HepG2 (cell line): Measurements from ENCODE around the gene TPX2. TPM values are rescaled to one million over a fixed set of nuclear protein-coding genes. Genes with fewer than 3 reads are reported as not detected.

Experiments used
- DZIP1 ChIP-seq: sonication (generic); formaldehyde crosslinking; IDR thresholded peaks from 2 replicates; pipeline ENCODE4 v1.5.0; 2020; ENCODE audit warnings: mild to moderate bottlenecking, missing genetic modification reagents
- HIVEP1 ChIP-seq: sonication (generic); formaldehyde crosslinking; IDR thresholded peaks from 2 replicates; pipeline ENCODE4 v1.4.0; 2020; ENCODE audit warnings: mild to moderate bottlenecking, missing genetic modification reagents
- HNF1A ChIP-seq, 2 experiments: sonication (generic) in 1 of 2; formaldehyde crosslinking in 1 of 2; IDR thresholded peaks; 2 replicates each; pipeline versions ENCODE4 v1.4.0 to v1.6.1; 2016 to 2020; ENCODE audit warnings: borderline replicate concordance in 1 of 2, low read depth in 1 of 2, mild to moderate bottlenecking in 1 of 2, missing genetic modification reagents in 1 of 2
- ISX ChIP-seq: sonication (generic); formaldehyde crosslinking; conservative IDR thresholded peaks from 2 replicates; pipeline ENCODE4 v1.5.0; 2020; ENCODE audit warnings: missing genetic modification reagents
- KDM3A ChIP-seq: IDR thresholded peaks from 2 replicates; pipeline ENCODE4 v1.6.1; 2018; ENCODE audit warnings: low read depth, missing compliant biosample characterization
- KLF11 ChIP-seq: IDR thresholded peaks from 2 replicates; pipeline ENCODE4 v1.6.1; 2016; ENCODE audit warnings: missing compliant biosample characterization
- PAXIP1 ChIP-seq: sonication (generic); formaldehyde crosslinking; conservative IDR thresholded peaks from 2 replicates; pipeline ENCODE4 v1.4.0; 2020; ENCODE audit warnings: mild to moderate bottlenecking, missing genetic modification reagents, moderate library complexity
- POGZ ChIP-seq: sonication (generic); formaldehyde crosslinking; IDR thresholded peaks from 2 replicates; pipeline ENCODE4 v1.4.0; 2020; ENCODE audit warnings: mild to moderate bottlenecking, missing genetic modification reagents
- REPIN1 ChIP-seq: sonication (generic); formaldehyde crosslinking; IDR thresholded peaks from 2 replicates; pipeline ENCODE4 v1.8.0; 2022; ENCODE audit warnings: missing genetic modification reagents, low read depth, mild to moderate bottlenecking, borderline replicate concordance
- RXRA ChIP-seq: sonication (generic); formaldehyde crosslinking; IDR thresholded peaks from 2 replicates; pipeline ENCODE4 v1.5.1; 2020; ENCODE audit warnings: missing genetic modification reagents
- SNAI1 ChIP-seq: sonication (generic); formaldehyde crosslinking; IDR thresholded peaks from 2 replicates; pipeline ENCODE4 v1.5.0; 2020; ENCODE audit warnings: mild to moderate bottlenecking, missing genetic modification reagents, borderline replicate concordance
- UBTF ChIP-seq: sonication (generic); formaldehyde crosslinking; IDR thresholded peaks from 2 replicates; pipeline ENCODE4 v1.4.0; 2020; ENCODE audit warnings: mild to moderate bottlenecking, missing genetic modification reagents
- ZNF644 ChIP-seq: IDR thresholded peaks from 2 replicates; pipeline ENCODE4 v1.6.1; 2016; ENCODE audit warnings: low read depth
- ZNF83 ChIP-seq: sonication (generic); formaldehyde crosslinking; IDR thresholded peaks from 2 replicates; pipeline ENCODE4 v1.4.0; 2020; ENCODE audit warnings: missing genetic modification reagents, mild to moderate bottlenecking, borderline replicate concordance
- ZSCAN22 ChIP-seq: sonication (generic); formaldehyde crosslinking; IDR thresholded peaks from 2 replicates; pipeline ENCODE4 v1.4.0; 2020; ENCODE audit warnings: mild to moderate bottlenecking, missing genetic modification reagents
- polyA plus RNA-seq, 8 experiments: library from polyadenylated mRNA; depleted of rRNA in 3 of 8; stranded (reverse) in 7 of 8; unstranded in 1 of 8; fragments of >200 nt; fragmentation: Illumina TruSeq in 4 of 8; extraction: Trizol in 4 of 8; gene quantifications; 2 replicates each; pipeline versions ENCODE4 v1.2.1 to v1.2.3, GENCODE V29; 2011 to 2016; ENCODE audit warnings: low read depth in 4 of 8, missing spikeins in 1 of 8, mixed read lengths in 1 of 8; ENCODE audit not compliant: insufficient read depth in 1 of 8
- total RNA-seq, 5 experiments: library from RNA; depleted of rRNA; stranded (reverse); fragments of >200 nt; fragmentation: Illumina TruSeq; extraction: Trizol; gene quantifications; 2 replicates each; pipeline ENCODE4 v1.2.3, GENCODE V29; 2016; ENCODE audit warnings: low read depth in 1 of 5

Gene TPX2
- total and polyA plus RNA-seq, 2 of the 13 experiments (the other 11 are each of a cell fraction or from before 2014, with no cell fraction given) = 34.3 to 124 TPM

- peak; percentile 62; the same call in 1 of the 2 replicates for TF ChIP-seq PAXIP1 (CRISPR knock-in tag)
- no peak for TF ChIP-seq KDM3A
- TF ChIP-seq ZSCAN22 = no peak
- TF ChIP-seq POGZ (CRISPR knock-in tag) = 0 out of 2 replicates have a peak, but pooled peaks have one; percentile 16
- TF ChIP-seq RXRA (CRISPR knock-in tag) = peak; percentile 38
- TF ChIP-seq ZNF83 (CRISPR knock-in tag) = no peak
- TF ChIP-seq SNAI1 = 0 out of 2 replicates have a peak, but pooled peaks have one; percentile 36
- TF ChIP-seq ISX (CRISPR knock-in tag) = no peak
- TF ChIP-seq REPIN1 (CRISPR knock-in tag) = no peak
- 0 out of 2 replicates have a peak, but pooled peaks have one; percentile 22 for TF ChIP-seq UBTF (CRISPR knock-in tag)
- no peak for TF ChIP-seq HNF1A (IDR thresholded peaks at IDR 0.05; ENCODE audit: low read depth)
- TF ChIP-seq HNF1A (CRISPR knock-in tag; IDR thresholded peaks at IDR 0.05; ENCODE audit: borderline replicate concordance) = no peak
- TF ChIP-seq HIVEP1 = no peak
- TF ChIP-seq ZNF644 = peak; percentile 68
- no peak for TF ChIP-seq DZIP1
- peak; percentile 75; the same call in 1 of the 2 replicates for TF ChIP-seq KLF11 (CRISPR knock-in tag)
Observed at GRCh38 chr20:31835977-31836852, 97.1 kb downstream of the TPX2 start (continued).
